GM12864 (cell line): ENCODE measurements around the gene OXER1.

Experiments used
- DNase-seq: peaks from one replicate; pipeline ENCODE4 v3.0.0-alpha.2; 2011; ENCODE audit warnings: low read depth
- H3K4me3 ChIP-seq: 2 replicates; pipeline ENCODE4 v1.5.1; 2011; ENCODE audit warnings: mild to moderate bottlenecking, low read depth, low read length, control low read depth
- TF ChIP-seq, protein P1 (sequence below): IDR thresholded peaks from 2 replicates; pipeline ENCODE4 v1.5.1; 2011; ENCODE audit warnings: low read depth, mild to moderate bottlenecking, moderate library complexity, low read length, control low read depth, inconsistent platforms; ENCODE audit errors: missing control alignments

Gene OXER1

GRCh38 chr2:42756966-42757513 lies 6.9 kb downstream of the OXER1 start:
- H3K4me3 ChIP-seq = no peak overlapping the region
- no peak for DNase-seq
- TF ChIP-seq, protein P1, sequence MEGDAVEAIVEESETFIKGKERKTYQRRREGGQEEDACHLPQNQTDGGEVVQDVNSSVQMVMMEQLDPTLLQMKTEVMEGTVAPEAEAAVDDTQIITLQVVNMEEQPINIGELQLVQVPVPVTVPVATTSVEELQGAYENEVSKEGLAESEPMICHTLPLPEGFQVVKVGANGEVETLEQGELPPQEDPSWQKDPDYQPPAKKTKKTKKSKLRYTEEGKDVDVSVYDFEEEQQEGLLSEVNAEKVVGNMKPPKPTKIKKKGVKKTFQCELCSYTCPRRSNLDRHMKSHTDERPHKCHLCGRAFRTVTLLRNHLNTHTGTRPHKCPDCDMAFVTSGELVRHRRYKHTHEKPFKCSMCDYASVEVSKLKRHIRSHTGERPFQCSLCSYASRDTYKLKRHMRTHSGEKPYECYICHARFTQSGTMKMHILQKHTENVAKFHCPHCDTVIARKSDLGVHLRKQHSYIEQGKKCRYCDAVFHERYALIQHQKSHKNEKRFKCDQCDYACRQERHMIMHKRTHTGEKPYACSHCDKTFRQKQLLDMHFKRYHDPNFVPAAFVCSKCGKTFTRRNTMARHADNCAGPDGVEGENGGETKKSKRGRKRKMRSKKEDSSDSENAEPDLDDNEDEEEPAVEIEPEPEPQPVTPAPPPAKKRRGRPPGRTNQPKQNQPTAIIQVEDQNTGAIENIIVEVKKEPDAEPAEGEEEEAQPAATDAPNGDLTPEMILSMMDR = no peak

GRCh38 chr2:42756150-42756775 lies 7.7 kb downstream of the OXER1 start:
- no peak for DNase-seq
- TF ChIP-seq, protein P1 = no peak
- no peak overlapping the region for H3K4me3 ChIP-seq

GRCh38 chr2:42755191-42755880 lies 8.6 kb downstream of the OXER1 start:
- no peak for DNase-seq
- TF ChIP-seq, protein P1 = no peak
- no peak overlapping the region for H3K4me3 ChIP-seq

GRCh38 chr2:42754776-42755140 lies 9.2 kb downstream of the OXER1 start:
- no peak overlapping the region for H3K4me3 ChIP-seq
- no peak for DNase-seq
- TF ChIP-seq, protein P1 = no peak

GRCh38 chr2:42754021-42754775 lies 9.7 kb downstream of the OXER1 start:
- TF ChIP-seq, protein P1 = no peak
- DNase-seq = no peak
- no peak overlapping the region for H3K4me3 ChIP-seq

- TF ChIP-seq, protein P1 = no peak
- no peak for DNase-seq
- H3K4me3 ChIP-seq = no peak overlapping the region
Observed at GRCh38 chr2:42752816-42753813, 10.8 kb downstream of the OXER1 start.
